ENCODE measurements around the gene HECTD4.

Gene HECTD4

GRCh38 chr12:112169161-112169872 lies 212.9 kb downstream of the HECTD4 start:
- TF ChIP-seq CTCF (IDR thresholded peaks at IDR 0.05; ENCODE audit: borderline replicate concordance, insufficient read depth, low read depth, low read length): no peak
- no peak overlapping the region for H3K4me3 ChIP-seq (ENCODE audit: low read depth, low read length)

- no peak overlapping the region for H3K4me3 ChIP-seq (ENCODE audit: low read depth, low read length)
Measured at GRCh38 chr12:112168561-112168971, 213.7 kb downstream of the HECTD4 start.

GRCh38 chr12:112167718-112168525 lies 214.3 kb downstream of the HECTD4 start:
- no peak for TF ChIP-seq CTCF (IDR thresholded peaks at IDR 0.05; ENCODE audit: borderline replicate concordance, insufficient read depth, low read depth, low read length)
- H3K4me3 ChIP-seq (ENCODE audit: low read depth, low read length): no peak overlapping the region

More at GRCh38 chr12:112168561-112168971, 213.7 kb downstream of the HECTD4 start:
- no peak for TF ChIP-seq CTCF (IDR thresholded peaks at IDR 0.05; ENCODE audit: borderline replicate concordance, insufficient read depth, low read depth, low read length)

- no peak overlapping the region for H3K4me3 ChIP-seq (ENCODE audit: low read depth, low read length)
- no peak for TF ChIP-seq CTCF (IDR thresholded peaks at IDR 0.05; ENCODE audit: borderline replicate concordance, insufficient read depth, low read depth, low read length)
Measured at GRCh38 chr12:112167031-112167461, 215.2 kb downstream of the HECTD4 start.

- no peak for TF ChIP-seq CTCF (IDR thresholded peaks at IDR 0.05; ENCODE audit: borderline replicate concordance, insufficient read depth, low read depth, low read length)
Measured at GRCh38 chr12:112166051-112167015, 215.9 kb downstream of the HECTD4 start.

GRCh38 chr12:112165624-112166023 lies 216.6 kb downstream of the HECTD4 start:
- H3K4me3 ChIP-seq (ENCODE audit: low read depth, low read length): no peak overlapping the region
- TF ChIP-seq CTCF (IDR thresholded peaks at IDR 0.05; ENCODE audit: borderline replicate concordance, insufficient read depth, low read depth, low read length): no peak

More at GRCh38 chr12:112166051-112167015, 215.9 kb downstream of the HECTD4 start:
- H3K4me3 ChIP-seq (ENCODE audit: low read depth, low read length): no peak overlapping the region
